Spleen (tissue), 11 donors: ENCODE results near the gene TSHZ2. TPM values are rescaled to one million over a fixed set of nuclear protein-coding genes. Genes with fewer than 3 reads are reported as not detected.

Experiments
- DNase-seq: peaks from one replicate; pipeline ENCODE4 v3.0.0-alpha.2; 2020
- H3K27ac ChIP-seq, 8 donors: fragments of 200-600 bp; sonication (generic) in 7 of 8; 1 replicate in 4 of 8; 2 replicates in 4 of 8; pipeline versions ENCODE4 v1.5.0 to v1.8.0; 2016 to 2021; ENCODE audit warnings: inconsistent platforms in 4 of 8, mild to moderate bottlenecking in 4 of 8, moderate library complexity in 1 of 8
- H3K27me3 ChIP-seq, 7 donors: fragments of 200-600 bp; sonication (generic) in 6 of 7; replicated peaks in 1 of 7; 1 replicate in 4 of 7; 2 replicates in 3 of 7; pipeline versions ENCODE4 v1.5.0 to v1.8.0; 2016 to 2021; ENCODE audit warnings: inconsistent platforms in 3 of 7, mild to moderate bottlenecking in 1 of 7
- H3K36me3 ChIP-seq, 6 donors: fragments of 200-600 bp; sonication (generic) in 5 of 6; 1 replicate in 4 of 6; 2 replicates in 2 of 6; pipeline versions ENCODE4 v1.5.0 to v1.8.0; 2016 to 2021; ENCODE audit warnings: inconsistent platforms in 2 of 6
- H3K4me1 ChIP-seq, 6 donors: fragments of 200-600 bp; sonication (generic) in 5 of 6; 1 replicate in 3 of 6; 2 replicates in 3 of 6; pipeline versions ENCODE4 v1.5.0 to v1.8.0; 2016 to 2021; ENCODE audit warnings: inconsistent platforms in 3 of 6
- H3K4me3 ChIP-seq, 8 donors: fragments of 200-600 bp; sonication (generic) in 7 of 8; 1 replicate in 4 of 8; 2 replicates in 4 of 8; pipeline versions ENCODE4 v1.5.0 to v1.8.0; 2016 to 2021; ENCODE audit warnings: inconsistent platforms in 4 of 8, mild to moderate bottlenecking in 4 of 8, moderate library complexity in 2 of 8
- H3K9me3 ChIP-seq, 8 donors: fragments of 200-600 bp; sonication (generic) in 7 of 8; 1 replicate in 4 of 8; 2 replicates in 4 of 8; pipeline versions ENCODE4 v1.5.0 to v1.8.0; 2016 to 2021; ENCODE audit warnings: inconsistent platforms in 4 of 8
- POLR2A ChIP-seq, 3 donors: fragments of 450-650 bp; IDR thresholded peaks; one replicate each; pipeline ENCODE4 v1.5.1; 2017; ENCODE audit warnings: antibody characterized with exemption in 3 of 3, mild to moderate bottlenecking in 1 of 3
- POLR2AphosphoS5 ChIP-seq, 3 donors: sonication (generic); formaldehyde crosslinking; IDR thresholded peaks; one replicate each; pipeline ENCODE4 v1.5.1; 2017; ENCODE audit warnings: antibody characterized with exemption in 3 of 3
- WGBS, 5 donors: extraction: QIAGEN DNeasy Blood & Tissue Kit in 3 of 5; methylation state at CpG; one replicate each; pipeline versions ENCODE4 v1.1.5 to v1.1.7; 2013 to 2018; 5-methylcytosine and 5-hydroxymethylcytosine counted together
- intact Hi-C: fragments of 100-400 bp; cut with DNase I; formaldehyde crosslinking; loops from one replicate; pipeline ENCODE4 v1.15.0; 2023; ENCODE audit warnings: low total_unique reads
- polyA plus RNA-seq, 3 donors: library from polyadenylated mRNA; stranded (reverse); fragments of 200-250 nt; gene quantifications; one replicate each; pipeline ENCODE4 v1.2.1, GENCODE V29; 2013
- total RNA-seq, 7 donors: library from RNA; depleted of rRNA in 3 of 7; stranded (reverse); fragments of >200 nt in 3 of 7; fragmentation: NEBNext Ultra II Directional in 4 of 7; extraction: Animal tissue kit (Norgen Biotek cat#: 25700) in 4 of 7; gene quantifications; one replicate each; pipeline versions ENCODE4 v1.1.0 to v1.2.1, GENCODE V29; 2016 to 2021
- TF ChIP-seq, protein P1 (sequence below), 11 experiments: fragments of 200-600 bp in 7 of 11; fragments of 450-650 bp in 4 of 11; sonication (generic) in 4 of 11; IDR thresholded peaks in 8 of 11; conservative IDR thresholded peaks in 3 of 11; 1 replicate in 7 of 11; 2 replicates in 4 of 11; pipeline versions ENCODE4 v1.4.0 to v1.8.0; 2016 to 2021; ENCODE audit warnings: antibody characterized with exemption in 11 of 11, inconsistent platforms in 4 of 11, mild to moderate bottlenecking in 1 of 11
- donor health status: healthy with polysubstance abuse.
- donor health status: DM: no; HTN: no; CAD: no; lungs with moderate emphysema.
- donor health status: DM: no; HTN: no; CAD: no.
- donor health status: Bipolar disorder and iron deficiency.
- donor health status: healthy.
- donor health status: DM: no; HTN: no; CAD: no.
- donor health status: DM: yes; HTN: yes; CAD: no.

Gene TSHZ2
- total and polyA plus RNA-seq, 10 donors: 0.86 to 19.2 (median 15.7) TPM

DNA sequence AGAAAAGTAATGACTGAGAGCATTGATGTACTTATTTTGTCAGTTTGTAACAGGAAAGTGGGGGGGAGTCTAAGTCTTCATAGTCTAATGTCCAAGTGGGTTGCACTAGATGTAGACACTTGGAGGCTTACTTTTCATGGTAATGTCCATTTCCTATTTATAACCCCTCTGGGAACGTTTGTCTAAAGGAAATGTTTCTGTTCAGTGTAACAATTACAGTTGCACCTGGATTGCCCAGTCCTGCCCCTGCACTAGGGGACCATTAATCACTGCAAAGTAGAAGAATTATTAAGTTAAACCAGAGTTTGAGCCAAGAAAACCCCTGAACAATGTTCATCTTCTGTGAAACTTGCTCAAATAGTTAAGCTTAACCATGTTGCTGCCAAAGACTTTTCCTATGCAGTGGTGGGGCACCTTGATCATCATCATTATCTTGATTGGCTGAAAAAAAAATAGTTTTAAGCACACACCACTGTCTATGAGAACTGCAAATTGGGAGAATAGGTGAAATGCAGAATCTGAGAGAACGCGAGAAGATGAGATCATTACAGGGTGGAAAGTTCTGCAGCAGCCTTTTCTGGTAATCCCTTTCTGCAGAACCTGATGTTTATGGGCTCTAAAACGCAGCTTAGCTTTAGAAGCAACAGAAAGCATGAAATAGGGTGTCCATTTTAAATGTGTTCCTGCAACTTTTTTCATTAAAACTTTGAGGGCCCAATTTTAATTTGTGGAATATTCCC, 515.5 kb downstream of the TSHZ2 start:
- no peak overlapping the region for H3K27ac ChIP-seq
- intact Hi-C loops: no loop called here
- peaks cover 0 to 8% (median 4%) of the 10 kb centered on the region in 8 donors for H3K9me3 ChIP-seq
- H3K27me3 ChIP-seq: no peaks in the 10 kb centered on the region
- no peak overlapping the region for H3K4me3 ChIP-seq
- no peaks in the 10 kb centered on the region for H3K4me1 ChIP-seq
- 70 to 77% (median 72%) methylated on average over 4 of the region's 4 CpGs for WGBS, 5 donors
- no peak for DNase-seq
- TF ChIP-seq POLR2AphosphoS5 (IDR thresholded peaks at IDR 0.05) (no peak), POLR2A (IDR thresholded peaks at IDR 0.05) (no peak)
- TF ChIP-seq, protein P1, sequence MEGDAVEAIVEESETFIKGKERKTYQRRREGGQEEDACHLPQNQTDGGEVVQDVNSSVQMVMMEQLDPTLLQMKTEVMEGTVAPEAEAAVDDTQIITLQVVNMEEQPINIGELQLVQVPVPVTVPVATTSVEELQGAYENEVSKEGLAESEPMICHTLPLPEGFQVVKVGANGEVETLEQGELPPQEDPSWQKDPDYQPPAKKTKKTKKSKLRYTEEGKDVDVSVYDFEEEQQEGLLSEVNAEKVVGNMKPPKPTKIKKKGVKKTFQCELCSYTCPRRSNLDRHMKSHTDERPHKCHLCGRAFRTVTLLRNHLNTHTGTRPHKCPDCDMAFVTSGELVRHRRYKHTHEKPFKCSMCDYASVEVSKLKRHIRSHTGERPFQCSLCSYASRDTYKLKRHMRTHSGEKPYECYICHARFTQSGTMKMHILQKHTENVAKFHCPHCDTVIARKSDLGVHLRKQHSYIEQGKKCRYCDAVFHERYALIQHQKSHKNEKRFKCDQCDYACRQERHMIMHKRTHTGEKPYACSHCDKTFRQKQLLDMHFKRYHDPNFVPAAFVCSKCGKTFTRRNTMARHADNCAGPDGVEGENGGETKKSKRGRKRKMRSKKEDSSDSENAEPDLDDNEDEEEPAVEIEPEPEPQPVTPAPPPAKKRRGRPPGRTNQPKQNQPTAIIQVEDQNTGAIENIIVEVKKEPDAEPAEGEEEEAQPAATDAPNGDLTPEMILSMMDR (IDR thresholded peaks at IDR 0.05 in 8 of 11, conservative IDR thresholded peaks at IDR 0.05 in 3 of 11): no peak
- H3K36me3 ChIP-seq: no peaks in the 10 kb centered on the region

DNA sequence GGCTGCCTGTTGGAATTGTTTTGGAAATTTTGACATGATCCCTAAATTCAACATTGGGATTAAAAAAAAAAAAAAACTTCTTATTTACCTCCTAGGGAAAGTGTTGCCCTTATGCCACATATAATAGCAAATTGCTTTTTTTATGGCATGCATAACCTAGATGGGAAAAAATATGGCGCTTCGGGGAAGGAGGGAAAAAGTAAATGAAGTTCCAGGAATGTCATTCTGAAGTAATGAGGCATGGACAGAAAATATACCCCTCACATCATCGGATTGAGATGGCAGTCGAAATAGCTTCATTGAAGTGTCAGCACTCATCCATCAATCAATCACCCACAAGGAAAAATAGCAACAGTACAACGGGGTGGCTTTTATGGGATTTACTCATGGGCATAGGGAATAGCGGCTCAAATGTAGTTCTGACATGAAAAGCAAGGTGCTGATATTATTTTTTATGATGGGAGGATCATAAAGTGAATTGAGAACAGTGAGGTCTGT, 516.7 kb downstream of the TSHZ2 start:
- Histone ChIP-seq H3K4me1 (peaks cover 0 to 3% (median 0%) of the 10 kb centered on the region in 6 donors), H3K4me3 (no peak overlapping the region), H3K27me3 (peaks cover 0 to 6% (median 0%) of the 10 kb centered on the region in 7 donors), H3K36me3 (no peaks in the 10 kb centered on the region), H3K27ac (no peak overlapping the region), H3K9me3 (peaks cover 0 to 3% (median 0%) of the 10 kb centered on the region in 8 donors)
- DNase-seq: no peak
- WGBS, 5 donors: 88 to 92% (median 88%) methylated on average over 6 of the region's 6 CpGs
- no peak for TF ChIP-seq POLR2AphosphoS5 (IDR thresholded peaks at IDR 0.05)
- TF ChIP-seq, protein P1 (IDR thresholded peaks at IDR 0.05 in 8 of 11, conservative IDR thresholded peaks at IDR 0.05 in 3 of 11): no peak
- no peak for TF ChIP-seq POLR2A (IDR thresholded peaks at IDR 0.05)
- intact Hi-C loops: no loop called here

DNA sequence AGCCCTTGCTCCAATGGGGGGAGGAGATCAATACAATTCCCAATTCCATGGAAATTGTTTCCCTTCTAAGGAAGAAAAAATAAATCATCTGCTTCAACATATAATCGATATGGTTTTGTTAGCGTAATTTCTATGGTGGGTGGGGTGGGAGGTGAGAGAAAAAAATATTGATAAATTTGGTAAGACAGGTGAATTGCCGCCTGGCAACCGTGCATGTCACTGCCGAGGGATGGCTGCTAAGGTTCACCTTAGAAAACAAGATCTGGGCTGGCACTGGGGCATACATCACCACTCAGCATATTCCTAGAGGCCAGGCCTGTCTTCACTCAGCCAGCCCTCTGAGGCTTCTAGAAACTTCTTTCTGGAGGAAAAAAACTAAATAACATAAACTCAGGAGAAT, 517.4 kb downstream of the TSHZ2 start:
- TF ChIP-seq POLR2AphosphoS5 (IDR thresholded peaks at IDR 0.05): no peak
- TF ChIP-seq, protein P1 (IDR thresholded peaks at IDR 0.05 in 8 of 11, conservative IDR thresholded peaks at IDR 0.05 in 3 of 11): no peak
- TF ChIP-seq POLR2A (IDR thresholded peaks at IDR 0.05): no peak
- no peak for DNase-seq
- no peak overlapping the region for H3K4me3 ChIP-seq
- peaks cover 0 to 10% (median 0%) of the 10 kb centered on the region in 7 donors for H3K27me3 ChIP-seq
- WGBS, 5 donors: 94 to 96% (median 95%) methylated on average over 5 of the region's 5 CpGs
- no peaks in the 10 kb centered on the region for H3K36me3 ChIP-seq
- H3K9me3 ChIP-seq: no peaks in the 10 kb centered on the region
- peaks cover 0 to 3% (median 0%) of the 10 kb centered on the region in 6 donors for H3K4me1 ChIP-seq
- no peak overlapping the region for H3K27ac ChIP-seq
- intact Hi-C loops: no loop called here

DNA sequence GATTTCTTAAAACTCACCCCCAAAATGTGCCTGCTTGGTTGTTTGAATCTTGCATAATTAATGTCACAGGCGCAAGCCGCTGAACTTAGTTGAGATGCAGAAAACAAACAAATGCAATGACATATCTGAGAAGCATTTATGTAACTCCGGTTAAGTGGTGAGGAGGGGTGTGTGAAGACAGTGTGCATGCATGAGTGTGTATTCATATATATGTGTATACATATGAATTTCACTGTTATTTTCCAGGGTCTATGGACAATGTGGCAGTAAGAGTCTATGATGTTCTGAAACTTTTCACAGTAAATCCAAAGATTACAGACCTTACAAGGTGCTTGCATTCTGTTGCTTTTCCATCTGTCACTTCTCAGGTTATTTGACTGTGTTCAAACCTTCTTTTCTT, 518.5 kb downstream of the TSHZ2 start:
- DNase-seq: no peak
- TF ChIP-seq POLR2A (IDR thresholded peaks at IDR 0.05): no peak
- TF ChIP-seq, protein P1 (IDR thresholded peaks at IDR 0.05 in 8 of 11, conservative IDR thresholded peaks at IDR 0.05 in 3 of 11): no peak
- no peak for TF ChIP-seq POLR2AphosphoS5 (IDR thresholded peaks at IDR 0.05)
- WGBS, 5 donors: 83 to 96% (median 88%) methylated on average over 3 of the region's 3 CpGs
- Histone ChIP-seq H3K4me1 (peaks cover 0 to 3% (median 0%) of the 10 kb centered on the region in 6 donors), H3K27me3 (peaks cover 0 to 10% (median 0%) of the 10 kb centered on the region in 7 donors), H3K27ac (no peak overlapping the region), H3K36me3 (no peaks in the 10 kb centered on the region), H3K9me3 (no peaks in the 10 kb centered on the region), H3K4me3 (no peak overlapping the region)
- intact Hi-C loops: no loop called here
